Measurements from ENCODE around the gene HNRNPC. TPM values are rescaled to one million over a fixed set of nuclear protein-coding genes. Genes with fewer than 3 reads are reported as not detected.

HNRNPC gene
- total and polyA plus RNA-seq, 10 of the 15 experiments (the other 5 are each of a cell fraction or from before 2014, with no cell fraction given), result 679 to 1,492 (median 1,262) TPM

DNA sequence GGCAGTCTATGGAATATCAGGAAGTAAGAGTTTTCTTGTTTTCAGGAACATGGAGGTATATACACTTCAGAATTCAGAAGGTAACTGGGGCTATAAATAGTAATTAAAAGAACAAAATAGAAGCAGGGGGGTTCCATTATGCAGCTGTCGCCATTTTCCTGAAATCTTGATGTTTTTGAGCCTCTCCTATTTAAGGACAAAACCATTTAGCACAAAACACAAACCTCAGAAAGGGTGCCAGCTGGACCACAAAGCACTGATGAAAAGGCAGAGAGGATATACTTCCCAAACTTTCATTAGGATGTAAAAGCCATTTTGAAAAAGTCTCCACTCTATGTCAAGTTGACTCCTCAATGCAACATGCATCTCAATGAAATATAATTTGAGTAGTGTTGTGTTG lies 59.2 kb downstream of the HNRNPC start:
- no peak overlapping the region for H2AFZ ChIP-seq (ENCODE audit: control insufficient read depth, low read depth, low read length)
- intact Hi-C loops (cut with micrococcal nuclease; ENCODE audit: unreplicated experiment) (no loop called here), in situ Hi-C loops (cut with MboI) (no loop called here)
- CTCF ChIA-PET, result no interaction called here
- no peak overlapping the region for H3K27ac ChIP-seq (ENCODE audit: control insufficient read depth, insufficient read depth)
- no peak for TF ChIP-seq USF2 (IDR thresholded peaks at IDR 0.05; ENCODE audit: borderline replicate concordance, low read depth, low read length)
- TF ChIP-seq SPI1 (IDR thresholded peaks at IDR 0.05; ENCODE audit: borderline replicate concordance, insufficient read depth, low read depth, low read length), result no peak
- no peak for TF ChIP-seq ATF7 (IDR thresholded peaks at IDR 0.05; ENCODE audit: low read depth)
- no peak for TF ChIP-seq CREB1 (IDR thresholded peaks at IDR 0.05; ENCODE audit: low read depth)
- no peak for TF ChIP-seq CEBPB (IDR thresholded peaks at IDR 0.05; ENCODE audit: borderline replicate concordance in 1 of 2, low read depth in 2 of 2, low read length in 2 of 2)
- no peak for TF ChIP-seq MEF2A (IDR thresholded peaks at IDR 0.05; ENCODE audit: insufficient read depth, low read depth, low read length)
- no peak for TF ChIP-seq MYB (IDR thresholded peaks at IDR 0.05; ENCODE audit: borderline replicate concordance, low read depth, low read length)
- no peak for TF ChIP-seq NBN (IDR thresholded peaks at IDR 0.05)
- TF ChIP-seq ZNF217 (IDR thresholded peaks at IDR 0.05), result no peak
- no peak for TF ChIP-seq FOXM1 (IDR thresholded peaks at IDR 0.05; ENCODE audit: low read depth, low read length)
- TF ChIP-seq, protein P1, sequence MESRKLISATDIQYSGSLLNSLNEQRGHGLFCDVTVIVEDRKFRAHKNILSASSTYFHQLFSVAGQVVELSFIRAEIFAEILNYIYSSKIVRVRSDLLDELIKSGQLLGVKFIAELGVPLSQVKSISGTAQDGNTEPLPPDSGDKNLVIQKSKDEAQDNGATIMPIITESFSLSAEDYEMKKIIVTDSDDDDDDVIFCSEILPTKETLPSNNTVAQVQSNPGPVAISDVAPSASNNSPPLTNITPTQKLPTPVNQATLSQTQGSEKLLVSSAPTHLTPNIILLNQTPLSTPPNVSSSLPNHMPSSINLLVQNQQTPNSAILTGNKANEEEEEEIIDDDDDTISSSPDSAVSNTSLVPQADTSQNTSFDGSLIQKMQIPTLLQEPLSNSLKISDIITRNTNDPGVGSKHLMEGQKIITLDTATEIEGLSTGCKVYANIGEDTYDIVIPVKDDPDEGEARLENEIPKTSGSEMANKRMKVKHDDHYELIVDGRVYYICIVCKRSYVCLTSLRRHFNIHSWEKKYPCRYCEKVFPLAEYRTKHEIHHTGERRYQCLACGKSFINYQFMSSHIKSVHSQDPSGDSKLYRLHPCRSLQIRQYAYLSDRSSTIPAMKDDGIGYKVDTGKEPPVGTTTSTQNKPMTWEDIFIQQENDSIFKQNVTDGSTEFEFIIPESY (IDR thresholded peaks at IDR 0.05), result no peak
- TF ChIP-seq SUZ12 (IDR thresholded peaks at IDR 0.05; ENCODE audit: unreplicated experiment), result no peak
- TF ChIP-seq HDAC2 (IDR thresholded peaks at IDR 0.05), result no peak
- TF ChIP-seq CBX5 (IDR thresholded peaks at IDR 0.05; ENCODE audit: low read depth), result no peak
- TF ChIP-seq ZZZ3 (IDR thresholded peaks at IDR 0.05; ENCODE audit: control insufficient read depth, insufficient read length, low read depth), result no peak
- no peak for TF ChIP-seq REST (IDR thresholded peaks at IDR 0.05; ENCODE audit: low read depth, low read length)
- H3K4me1 ChIP-seq (ENCODE audit: control insufficient read depth, insufficient read depth, low read length), result no peaks in the 10 kb centered on the region
- no peaks in the 10 kb centered on the region for H3K27me3 ChIP-seq (replicated peaks in 1 of 2; ENCODE audit: control insufficient read depth in 2 of 2, insufficient read depth in 2 of 2, low read length in 1 of 2)
- H3K9ac ChIP-seq (ENCODE audit: control insufficient read depth, insufficient read depth, low read length), result no peak overlapping the region
- H3K9me3 ChIP-seq (replicated peaks; ENCODE audit: control insufficient read depth, insufficient read depth, low read length), result no peaks in the 10 kb centered on the region
- DNase-seq (ENCODE audit: low read depth, low spot score), result no peak
- SMC1A ChIA-PET (ENCODE audit: uncharacterized antibody, unreplicated experiment), result no interaction called here
- peaks cover 8 to 54% of the 10 kb centered on the region in 2 experiments for H3K36me3 ChIP-seq (ENCODE audit: control insufficient read depth in 2 of 2, insufficient read depth in 2 of 2, low read length in 1 of 2)
- H4K20me1 ChIP-seq (ENCODE audit: control insufficient read depth, insufficient read depth), result peaks cover 5% of the 10 kb centered on the region; the same call in 1 of the 2 replicates
- H3K4me2 ChIP-seq (ENCODE audit: control insufficient read depth, insufficient read depth), result no peak overlapping the region
- ATAC-seq, result no peak
- no peak overlapping the region for H3K4me3 ChIP-seq
- POLR2A ChIA-PET, result no interaction called here
- no peak for FAIRE-seq
- 100% methylated on average over 1 of the region's 1 CpG for WGBS (ENCODE audit: insufficient coverage, insufficient replicate concordance, low lambda C conversion rate, missing lambda C conversion rate)
- no TSS peak for BruUV-seq (replicated peaks)
- peaks cover 9% of the 10 kb centered on the region for H3K79me2 ChIP-seq (ENCODE audit: control insufficient read depth, insufficient read depth, low read length)
- RAD21 ChIA-PET (ENCODE audit: unreplicated experiment), result no interaction called here

Measured in GM12878 (cell line).